GM18868 (cell line): ENCODE data around the gene ST6GALNAC3.
"Not testable (repeated sequence)": the region's sequence is repeated elsewhere in the genome, so short reads cannot be mapped to it uniquely, and the experiment has no call there.

ENCODE experiments used
- ATAC-seq: cut with Tn5 transposase; IDR thresholded peaks from one replicate; pipeline ENCODE4 v1.9.1; 2021; ENCODE audit warnings: mild to moderate bottlenecking, moderate library complexity; ENCODE audit not compliant: unreplicated experiment

The ST6GALNAC3 gene

DNA sequence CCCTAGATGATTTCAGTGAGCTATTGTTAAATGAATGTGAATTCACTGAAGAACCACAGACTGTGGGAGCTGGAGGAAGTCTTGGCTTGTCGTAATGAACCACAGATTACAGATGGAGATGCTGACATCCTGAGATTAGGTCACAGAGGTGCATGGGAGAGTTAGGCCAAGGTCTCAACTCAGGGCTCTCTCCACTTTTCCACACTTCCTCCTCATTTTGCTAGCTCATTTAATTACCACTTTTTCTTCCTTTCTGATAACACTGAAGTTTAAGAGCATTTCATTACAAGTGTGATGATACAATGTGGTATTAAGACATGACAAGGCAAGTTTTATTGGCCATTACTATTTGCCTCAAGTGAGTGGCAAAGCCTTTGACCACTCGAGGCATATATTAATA, 30.8 kb downstream of the ST6GALNAC3 start:
- ATAC-seq, result no peak

DNA sequence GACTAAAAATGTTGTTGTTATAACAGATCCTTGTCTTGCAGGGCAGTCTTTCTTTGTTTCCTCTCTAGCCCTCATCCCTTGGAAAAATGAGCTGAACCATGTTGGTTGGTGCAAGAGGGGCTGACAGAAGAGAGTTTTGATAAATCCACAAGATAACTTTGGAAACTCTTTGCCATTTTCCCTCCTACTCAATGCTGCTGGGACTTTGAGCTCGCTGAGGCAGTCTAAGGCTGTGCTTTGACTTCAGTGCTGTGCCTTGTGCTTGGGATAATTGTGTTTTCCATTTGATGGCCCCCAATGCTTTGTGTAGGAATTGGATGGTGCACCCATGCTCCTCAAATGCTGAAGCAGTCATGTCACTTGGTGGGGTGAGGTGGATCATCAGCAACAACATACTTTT, 31.7 kb downstream of the ST6GALNAC3 start:
- ATAC-seq, result no peak

DNA sequence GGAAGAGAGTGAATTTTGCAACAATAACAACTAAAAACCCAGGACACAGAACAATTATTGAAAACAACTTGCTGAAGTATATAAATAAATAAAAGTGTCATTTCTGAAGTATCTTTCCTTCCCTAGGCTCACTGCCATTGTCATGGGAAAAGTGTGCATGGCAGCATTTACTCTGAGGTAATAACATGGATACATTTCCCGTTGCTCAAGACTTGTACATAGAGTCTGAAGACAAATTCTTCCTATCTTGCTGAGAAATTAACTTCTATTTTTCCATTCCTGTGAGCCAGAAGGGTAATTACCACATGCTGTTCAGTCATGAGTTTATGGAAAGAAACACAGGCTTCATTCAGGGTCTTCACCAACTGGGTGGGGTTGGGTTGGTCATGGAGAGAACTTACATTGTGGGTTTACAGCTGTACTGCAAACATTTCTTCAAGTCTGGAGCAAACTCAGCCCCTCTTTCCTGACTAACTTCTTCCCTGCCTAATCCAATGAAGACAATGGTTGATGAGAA, 32.2 kb downstream of the ST6GALNAC3 start:
- ATAC-seq, result no peak

DNA sequence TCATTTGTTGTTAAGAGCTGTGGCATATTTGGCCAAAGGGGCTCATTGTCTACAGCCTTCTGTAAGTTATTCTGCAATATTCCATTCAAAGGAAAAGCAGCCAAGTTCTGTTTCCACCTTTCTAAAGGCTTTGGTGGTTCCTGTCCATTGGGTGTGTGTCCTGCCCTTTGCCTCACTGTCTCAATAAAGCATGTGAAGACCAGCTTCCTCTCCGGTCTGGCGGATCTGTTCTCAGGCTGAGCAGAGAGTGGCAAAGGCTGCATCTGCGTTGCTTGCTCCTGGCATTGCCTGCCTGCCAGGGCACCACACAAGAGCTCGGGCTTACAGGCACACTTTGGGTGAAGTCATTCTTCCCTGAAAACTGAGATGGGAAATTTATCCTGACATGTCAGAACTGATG, 34.9 kb downstream of the ST6GALNAC3 start:
- no peak for ATAC-seq

DNA sequence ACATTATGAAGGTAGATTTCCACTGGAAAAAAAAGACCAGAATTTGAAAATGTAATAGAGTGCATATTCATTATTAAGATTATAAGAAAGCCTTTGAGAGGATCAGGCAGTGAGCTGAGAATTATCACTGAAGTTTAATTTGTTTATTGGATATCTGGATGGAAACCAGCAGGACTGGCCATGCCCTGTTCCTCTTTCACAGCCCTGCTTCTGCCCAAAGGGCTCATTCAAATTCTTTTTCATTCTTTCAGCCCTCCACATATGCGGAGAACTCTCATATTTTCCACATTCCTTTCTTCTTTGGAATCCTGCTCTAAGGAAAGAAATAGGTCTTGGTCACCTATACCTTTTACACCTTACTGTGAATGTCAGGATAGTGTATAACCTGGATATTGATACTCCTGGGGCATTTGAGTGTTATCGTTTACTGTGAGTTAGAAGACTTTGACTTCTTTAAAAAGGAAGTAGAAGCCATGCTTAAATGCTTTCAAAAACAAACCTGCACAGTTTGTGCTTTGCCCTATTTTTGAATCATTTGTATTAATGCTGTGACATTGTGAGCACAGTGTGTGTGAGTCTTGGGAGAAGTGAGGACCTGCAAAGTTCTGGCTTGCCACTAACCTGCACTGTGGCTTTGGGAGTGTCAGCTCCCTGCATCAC, 35.5 kb downstream of the ST6GALNAC3 start:
- ATAC-seq, result no peak

DNA sequence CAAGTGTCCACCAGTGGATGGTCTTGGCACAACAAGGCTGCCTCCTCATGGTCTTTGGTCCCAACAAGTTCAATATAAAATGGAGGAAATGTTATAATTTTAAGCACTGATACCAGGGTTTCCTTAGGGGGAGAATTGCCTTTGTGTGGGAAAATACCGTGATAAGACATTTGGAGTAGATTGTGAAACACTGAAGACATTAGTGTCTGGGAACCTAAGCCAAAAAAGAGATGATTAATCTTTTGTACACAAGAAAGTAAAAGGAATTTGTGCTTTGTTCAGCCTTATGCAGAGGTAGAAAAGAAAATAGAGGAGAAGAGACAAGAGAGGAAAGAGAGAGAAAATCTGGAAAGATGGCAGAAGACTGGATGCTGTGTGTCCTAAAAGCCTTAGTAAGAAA, 36.1 kb downstream of the ST6GALNAC3 start:
- no peak for ATAC-seq

DNA sequence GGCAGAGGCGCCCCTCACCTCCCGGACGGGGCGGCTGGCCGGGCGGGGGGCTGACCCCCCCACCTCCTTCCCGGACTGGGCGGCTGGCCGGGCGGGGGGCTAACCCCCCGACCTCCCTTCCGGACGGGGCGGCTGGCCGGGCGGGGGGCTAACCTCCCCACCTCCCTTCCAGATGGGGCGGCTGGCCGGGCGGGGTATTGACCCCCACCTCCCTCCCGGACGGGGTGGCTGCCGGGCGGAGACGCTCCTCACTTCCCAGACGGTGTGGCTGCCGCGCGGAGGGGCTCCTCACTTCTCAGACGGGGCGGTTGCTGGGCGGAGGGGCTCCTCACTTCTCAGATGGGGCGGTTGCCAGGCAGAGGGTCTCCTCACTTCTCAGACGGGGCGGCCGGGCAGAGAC, 37.8 kb downstream of the ST6GALNAC3 start:
- ATAC-seq, result not testable (repeated sequence)

DNA sequence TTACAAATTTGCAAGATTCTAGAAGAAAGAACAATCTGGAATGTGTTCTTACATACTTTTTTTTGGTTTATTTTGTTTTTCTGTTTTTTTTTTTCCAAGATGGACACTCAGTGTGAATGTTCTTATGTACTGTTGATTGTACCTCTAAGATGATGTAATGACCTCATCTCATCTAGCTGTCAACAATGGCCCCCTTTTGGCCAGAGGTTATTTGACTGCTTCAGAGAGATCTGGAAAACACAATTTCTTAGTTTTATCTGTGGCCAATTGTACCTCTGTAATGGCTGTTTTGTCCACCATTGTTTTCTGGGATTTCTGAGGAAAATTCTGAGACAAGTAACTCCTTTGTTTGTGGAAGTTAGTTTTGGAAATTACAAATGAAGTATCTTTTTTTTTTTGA, 38.9 kb downstream of the ST6GALNAC3 start:
- no peak for ATAC-seq

DNA sequence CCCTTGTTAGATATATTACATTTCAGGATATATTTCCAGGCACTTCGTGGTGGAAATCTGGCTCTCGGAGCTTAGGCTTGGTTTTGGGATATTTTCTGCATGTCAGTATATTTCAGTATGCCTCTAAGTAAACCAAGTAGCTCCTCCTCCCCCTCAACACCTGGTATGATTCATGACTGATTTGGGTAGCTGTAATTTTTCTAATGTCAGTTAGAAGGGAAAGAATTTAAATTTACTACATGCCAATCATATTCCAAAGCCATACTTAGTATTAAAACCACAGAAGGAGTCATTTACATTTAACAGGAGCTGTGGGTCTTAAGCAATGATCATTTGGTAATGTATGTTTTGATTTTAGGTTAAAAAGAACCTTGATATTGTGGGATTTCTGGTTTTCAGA, 40.6 kb downstream of the ST6GALNAC3 start:
- no peak for ATAC-seq

DNA sequence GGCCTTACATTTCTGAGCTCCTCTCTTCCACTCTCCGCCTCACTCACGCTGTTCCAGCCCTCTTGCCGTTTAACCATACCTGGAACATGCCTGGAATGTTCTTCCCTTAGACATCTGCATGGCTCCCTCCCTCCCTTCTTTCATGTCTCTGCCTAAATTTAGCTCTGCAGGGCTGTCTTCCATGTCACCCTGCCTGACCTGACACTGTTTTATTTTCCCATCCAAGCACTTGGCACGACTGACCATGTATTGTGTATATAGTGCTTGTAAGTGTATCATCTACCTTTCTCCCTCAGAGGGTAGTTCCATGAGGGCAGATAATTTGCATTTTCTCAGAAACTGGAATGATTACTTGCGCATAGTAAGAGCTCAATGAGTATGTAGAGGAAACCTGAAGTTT, 47.3 kb downstream of the ST6GALNAC3 start:
- no peak for ATAC-seq

DNA sequence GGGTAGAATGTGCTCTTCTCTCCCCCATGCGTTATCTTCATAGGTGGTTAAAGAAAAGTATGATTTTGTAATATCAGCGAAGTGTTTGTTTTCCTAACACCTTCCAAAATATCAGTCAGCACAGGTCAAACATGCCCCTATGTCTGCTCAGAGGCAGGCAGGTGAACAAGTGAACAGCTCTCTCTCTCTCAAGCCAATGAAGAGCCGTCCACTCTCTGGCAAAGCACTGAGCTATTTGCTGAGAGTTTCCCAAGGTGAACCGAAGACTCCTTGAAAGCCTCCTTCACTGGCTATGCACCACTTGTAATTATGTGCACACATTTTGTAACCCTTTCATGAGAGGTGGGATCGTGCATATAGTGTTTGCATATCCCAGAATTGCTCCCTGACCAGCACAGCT, 47.7 kb downstream of the ST6GALNAC3 start:
- ATAC-seq, result no peak

DNA sequence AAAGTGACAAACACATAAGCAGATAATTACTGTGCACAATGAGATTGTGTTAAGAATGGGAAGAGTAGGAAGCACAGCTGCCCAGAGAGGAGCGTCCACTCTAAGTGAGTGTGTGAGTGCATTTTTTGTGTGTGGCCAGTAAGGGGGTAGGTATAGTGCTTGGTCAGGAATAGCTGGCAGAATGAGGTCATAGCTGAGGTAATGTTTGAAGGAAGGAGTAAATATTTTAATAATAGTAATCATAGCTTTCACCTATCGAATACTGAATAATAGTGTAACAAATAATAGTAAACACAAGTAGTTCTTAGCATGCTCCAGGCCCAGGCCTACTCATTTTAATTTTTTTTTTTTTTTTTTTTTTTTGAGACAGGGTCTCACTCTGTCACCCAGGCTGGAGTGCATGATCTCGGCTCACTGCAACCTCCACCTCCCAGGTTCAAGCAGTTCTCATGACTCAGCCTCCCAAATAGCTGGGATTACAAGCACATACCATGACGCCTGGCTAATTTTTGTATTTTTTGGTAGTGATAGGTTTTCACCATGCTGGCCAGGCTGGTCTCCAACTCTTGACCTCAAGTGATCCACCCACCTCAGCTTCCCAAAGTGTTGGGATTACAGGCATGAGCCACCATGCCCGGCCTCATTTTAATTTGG, 49.0 kb downstream of the ST6GALNAC3 start:
- ATAC-seq, result not testable (repeated sequence)

DNA sequence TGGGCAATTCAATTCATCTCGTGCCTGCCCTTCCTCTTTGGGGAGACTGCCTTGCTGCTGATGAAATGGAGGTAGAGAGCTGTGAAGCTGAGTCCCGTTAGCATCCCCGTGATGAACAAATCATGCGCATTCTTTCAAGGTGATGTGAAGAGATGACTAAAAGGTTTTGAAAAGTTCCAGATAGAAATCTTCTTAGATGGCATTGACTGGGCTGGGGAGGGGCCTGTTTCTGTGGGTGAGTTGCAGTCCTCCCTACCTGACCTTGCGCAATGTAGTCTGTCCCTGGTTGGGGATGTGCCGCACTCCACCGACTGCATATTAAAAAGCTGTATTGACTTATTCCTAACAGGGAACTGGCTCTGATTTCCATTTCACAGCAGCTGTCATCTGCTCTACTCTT, 49.6 kb downstream of the ST6GALNAC3 start:
- no peak for ATAC-seq

DNA sequence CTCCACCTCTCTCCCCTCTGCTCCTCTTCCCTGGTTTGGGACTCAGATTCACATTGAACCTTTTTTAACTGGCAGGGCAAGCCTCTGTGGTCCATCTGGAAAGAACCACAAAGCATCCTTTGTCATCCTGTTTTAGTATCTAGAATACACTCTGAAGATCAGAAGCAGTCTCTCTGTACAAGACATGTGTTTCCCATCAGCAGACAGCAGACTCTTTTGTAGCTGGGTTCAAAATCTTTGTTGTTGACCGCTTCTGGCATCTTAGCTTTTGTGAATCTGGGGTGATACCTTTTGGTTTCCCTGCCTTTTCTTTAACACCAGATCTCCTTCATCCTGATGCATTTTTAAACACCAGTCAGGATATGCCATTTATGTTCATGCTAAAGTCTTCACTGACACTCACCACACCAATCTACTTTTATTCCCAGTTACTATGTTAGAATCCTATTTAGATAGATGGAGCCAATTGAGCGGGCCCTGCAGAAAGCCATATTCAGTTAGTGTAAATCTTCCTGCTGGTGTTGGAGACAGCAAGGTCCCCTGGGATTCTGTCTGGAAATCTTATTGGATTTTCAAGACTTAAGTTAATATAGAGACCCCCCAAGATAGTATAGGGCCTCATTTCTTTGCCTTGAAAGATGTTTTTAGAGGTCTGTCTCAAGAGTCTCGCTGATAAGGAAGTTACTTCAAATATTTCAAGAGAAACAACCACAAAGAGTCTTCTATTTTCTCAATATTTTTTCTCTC, 51.1 kb downstream of the ST6GALNAC3 start:
- no peak for ATAC-seq

DNA sequence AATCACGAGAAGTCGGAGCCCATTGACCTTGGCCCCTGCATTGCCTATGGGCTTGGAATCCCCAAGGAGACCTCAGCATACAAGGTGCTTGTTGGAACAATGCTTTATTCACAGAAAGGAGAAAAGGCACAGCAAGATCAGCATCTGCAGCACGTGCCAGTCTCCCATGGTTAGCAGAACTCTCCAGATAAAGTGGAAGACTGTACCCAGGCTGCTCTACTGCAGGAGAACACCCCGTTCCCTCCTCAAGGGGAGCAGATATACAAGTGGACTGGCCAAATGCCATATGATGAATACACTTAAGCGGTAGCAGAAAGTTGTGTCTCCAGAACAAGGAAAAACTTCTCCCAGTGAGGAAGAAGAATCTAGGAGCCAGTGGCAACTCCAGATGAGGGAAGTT, 53.5 kb downstream of the ST6GALNAC3 start:
- no peak for ATAC-seq

DNA sequence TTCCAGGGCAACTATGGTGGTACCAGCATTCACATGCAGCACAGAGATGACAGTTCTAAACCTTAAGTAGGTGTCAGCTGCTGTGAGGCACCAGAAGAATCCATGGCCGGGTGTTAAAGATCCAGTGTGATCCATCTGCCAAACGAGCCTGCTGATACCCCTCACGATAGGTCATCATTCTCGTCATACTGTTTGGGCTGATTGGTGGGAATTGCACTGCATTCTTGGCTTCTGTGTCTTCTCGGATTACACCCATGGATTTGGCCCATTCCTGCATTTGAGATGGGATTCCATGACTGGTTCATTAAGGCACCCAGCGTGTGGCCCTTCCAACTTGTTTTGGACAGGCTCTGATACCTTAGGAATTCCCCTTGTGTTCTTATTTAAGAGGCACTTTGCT, 55.2 kb downstream of the ST6GALNAC3 start:
- ATAC-seq, result no peak

DNA sequence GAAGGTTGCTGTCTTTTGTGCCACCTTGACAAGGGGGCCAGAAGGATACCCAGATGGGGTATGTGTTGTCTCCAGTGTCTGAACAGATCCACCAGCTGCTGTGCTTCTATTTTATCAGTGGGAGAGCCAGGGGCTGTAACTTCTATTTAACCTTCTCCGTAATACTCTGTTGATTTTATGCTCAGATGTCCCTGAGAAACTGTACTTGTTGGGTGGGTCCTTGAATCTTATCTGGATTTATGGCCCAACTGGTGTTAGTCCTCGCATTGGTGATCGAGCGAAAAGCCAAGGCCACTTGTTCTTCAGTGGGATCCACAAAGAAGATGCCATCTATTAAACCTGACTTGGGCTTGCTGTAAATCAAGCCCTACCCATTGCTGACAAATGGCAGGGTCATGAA, 56.4 kb downstream of the ST6GALNAC3 start:
- ATAC-seq, result no peak

DNA sequence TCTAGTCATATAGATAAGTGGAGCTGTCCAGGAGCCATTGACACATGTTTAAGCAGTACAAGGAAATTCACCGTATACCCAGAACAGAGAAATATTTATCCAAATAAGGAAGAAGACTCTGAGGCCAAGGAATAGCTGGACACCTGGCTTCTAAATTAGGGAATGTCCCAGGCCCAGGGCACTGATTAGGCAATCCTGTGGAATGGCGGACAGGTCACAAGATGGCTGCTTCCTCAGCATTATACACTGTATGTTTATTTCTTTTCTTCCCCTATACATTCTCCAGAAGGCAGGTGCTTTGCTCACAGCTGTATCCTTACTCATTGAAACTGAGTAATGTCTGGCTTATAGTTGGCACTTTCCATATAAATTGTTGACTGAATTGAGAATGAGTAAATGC, 59.4 kb downstream of the ST6GALNAC3 start:
- no peak for ATAC-seq

DNA sequence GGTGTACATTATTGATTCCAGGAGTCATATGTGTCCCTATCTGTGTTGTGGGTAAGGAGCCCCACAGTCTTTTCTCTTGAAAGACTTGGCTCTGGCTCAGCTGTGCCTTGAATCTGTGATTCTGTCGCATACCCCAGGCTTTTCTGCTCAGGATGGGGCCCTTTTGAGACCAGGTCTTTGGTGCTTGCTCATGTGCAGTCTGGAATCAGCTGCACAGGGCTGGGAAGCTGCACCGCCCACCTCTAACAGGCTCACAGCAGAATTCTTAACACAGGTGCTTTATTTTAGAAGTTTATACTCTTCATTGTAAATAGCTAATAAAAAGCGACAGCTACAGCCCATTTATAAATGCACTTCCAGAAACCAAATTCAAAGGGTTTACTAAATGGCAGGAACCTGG, 61.3 kb downstream of the ST6GALNAC3 start:
- ATAC-seq, result no peak

DNA sequence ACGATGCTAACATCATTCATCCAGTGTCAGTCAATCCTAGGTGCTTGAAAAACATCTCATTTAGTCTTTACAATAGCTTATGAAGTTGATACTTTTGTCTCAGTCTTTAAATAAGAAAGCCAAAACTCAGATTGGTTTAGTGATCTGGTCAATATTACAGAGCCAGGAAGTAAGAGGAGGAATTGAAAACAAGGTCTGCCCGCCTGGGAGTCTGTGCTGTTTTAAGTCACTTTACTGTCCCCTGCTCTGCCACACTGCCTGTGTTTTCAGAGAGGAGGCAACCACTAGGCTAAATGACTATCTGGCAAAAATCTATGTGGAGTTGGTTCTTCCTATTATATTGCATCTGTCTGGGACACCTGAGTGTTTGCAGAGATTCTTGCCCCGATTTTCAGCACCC, 62.3 kb downstream of the ST6GALNAC3 start:
- peak; percentile 73 for ATAC-seq

DNA sequence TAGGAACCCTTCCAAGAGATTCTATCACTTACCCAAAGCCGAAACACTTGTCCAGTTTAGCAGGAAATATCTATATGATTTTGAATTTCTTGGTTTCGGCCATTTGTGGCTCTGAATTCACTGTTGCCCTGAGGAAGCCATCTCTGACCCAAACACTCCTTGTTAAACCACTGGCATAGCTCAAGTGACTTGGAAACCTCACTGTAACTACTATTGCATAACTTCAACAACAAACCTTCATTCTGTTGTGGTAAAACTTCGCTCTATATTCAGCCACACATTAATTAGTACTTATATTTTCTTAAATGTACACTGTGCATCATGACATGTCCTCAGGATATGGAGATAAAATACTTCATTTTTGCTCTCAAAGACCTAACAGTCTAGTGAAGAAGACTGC, 63.2 kb downstream of the ST6GALNAC3 start:
- no peak for ATAC-seq

DNA sequence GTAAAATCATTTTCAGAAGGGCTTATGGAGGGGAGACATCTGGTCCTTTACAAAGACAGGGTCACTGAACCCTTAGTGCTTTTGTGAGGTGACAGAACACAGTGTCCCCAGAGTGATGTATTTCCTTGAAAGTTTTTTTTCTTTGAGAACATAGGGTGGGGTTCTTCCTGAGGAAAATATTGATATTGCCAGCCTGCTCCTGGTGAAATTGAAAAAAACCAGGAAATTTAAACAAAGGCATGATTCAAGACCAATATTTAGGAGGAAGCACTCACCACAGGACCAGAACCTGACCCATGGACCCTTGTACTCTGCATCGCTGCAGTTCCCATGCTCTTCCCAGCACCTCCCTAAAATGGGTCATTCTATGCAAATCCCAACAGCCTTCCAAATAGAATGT, 63.7 kb downstream of the ST6GALNAC3 start:
- no peak for ATAC-seq
